NOMO-1 treated with DMSO at 0.1 percent for 48 hours (cell line): Measurements from ENCODE around the gene SARM1.

ENCODE experiments used
- DNase-seq: peaks from one replicate; lab custom pipeline; 2025; ENCODE audit not compliant: unreplicated experiment; lab: John Stamatoyannopoulos, UW

SARM1 gene

GRCh38 chr17:28367641-28368305, 3.7 kb upstream of the SARM1 start:
- DNase-seq = no peak

- no peak for DNase-seq
These were observed 3.1 kb upstream of the SARM1 start for GRCh38 chr17:28368306-28368831.

- no peak for DNase-seq
These were observed 2.4 kb upstream of the SARM1 start for GRCh38 chr17:28368915-28369683.

- DNase-seq = no peak
These were observed 1.8 kb upstream of the SARM1 start for GRCh38 chr17:28369684-28370034.

- no peak for DNase-seq
These were observed 1.3 kb upstream of the SARM1 start, which contains the start of gene VTN for GRCh38 chr17:28370035-28370743. TSS of gene VTN (minus strand) at chr17:28370307. CDS start at chr17:28370203, 104 bp downstream.

- DNase-seq = no peak
These were observed 770 bp upstream of the SARM1 start for GRCh38 chr17:28370744-28371103.

- DNase-seq = no peak
These were observed 880 bp downstream of the SARM1 start for GRCh38 chr17:28372203-28372944.

GRCh38 chr17:28372945-28373274, 1.4 kb downstream of the SARM1 start:
- DNase-seq = no peak

- no peak for DNase-seq
These were observed 8.6 kb downstream of the SARM1 start for GRCh38 chr17:28379814-28380801.

GRCh38 chr17:28381141-28381825, 9.8 kb downstream of the SARM1 start:
- no peak for DNase-seq

GRCh38 chr17:28384281-28385036, 13.0 kb downstream of the SARM1 start:
- peak; percentile 80 for DNase-seq

- no peak for DNase-seq
These were observed 13.5 kb downstream of the SARM1 start for GRCh38 chr17:28385037-28385400.

GRCh38 chr17:28385406-28385805, 13.9 kb downstream of the SARM1 start:
- DNase-seq = no peak

- DNase-seq = no peak
These were observed 14.9 kb downstream of the SARM1 start for GRCh38 chr17:28386391-28386790.

GRCh38 chr17:28388106-28388505, 16.6 kb downstream of the SARM1 start:
- DNase-seq = no peak

- DNase-seq = no peak
These were observed 18.6 kb downstream of the SARM1 start for GRCh38 chr17:28390141-28390540.

GRCh38 chr17:28390563-28390962, 19.1 kb downstream of the SARM1 start:
- DNase-seq = no peak

- no peak for DNase-seq
These were observed 19.5 kb downstream of the SARM1 start for GRCh38 chr17:28390984-28391383.

GRCh38 chr17:28391401-28391800, 19.9 kb downstream of the SARM1 start:
- DNase-seq = no peak
